C4-2B (cell line): Measurements from ENCODE around the gene DERA.

Experiments
- CTCF ChIP-seq: fragments of 450-650 bp; conservative IDR thresholded peaks from 2 replicates; pipeline ENCODE4 v1.5.1; 2017; ENCODE audit warnings: mild to moderate bottlenecking
- ZFX ChIP-seq: fragments of 450-650 bp; IDR thresholded peaks from 2 replicates; pipeline ENCODE4 v1.6.1; 2017

DNA sequence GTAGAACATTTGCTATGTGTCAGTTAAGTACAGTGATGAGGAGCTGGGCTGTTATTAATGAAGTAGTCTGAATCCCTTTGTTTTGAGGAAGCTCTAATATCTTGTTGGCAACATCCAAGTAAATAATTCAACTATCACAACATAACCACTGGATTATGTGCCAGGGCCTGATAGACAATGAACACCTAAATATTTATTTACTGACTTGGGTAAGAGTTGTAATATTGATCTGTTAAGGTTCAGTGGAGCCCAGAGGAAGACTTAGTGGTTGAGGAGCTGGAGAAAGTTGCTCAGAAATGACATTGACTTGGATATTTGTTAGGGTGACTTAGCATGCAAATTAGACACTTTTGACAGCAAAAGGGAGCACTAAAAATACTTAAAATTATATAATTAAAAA lies 26.8 kb downstream of the DERA start:
- TF ChIP-seq CTCF = no peak
- no peak for TF ChIP-seq ZFX
